GM20000 (cell line): ENCODE results near the gene CENPC.

Source experiments
- DNase-seq: peaks from one replicate; pipeline ENCODE4 v3.0.0; 2012; ENCODE audit warnings: low spot score
- CTCF ChIP-seq: IDR thresholded peaks from 2 replicates; pipeline ENCODE4 v1.5.1; 2012; ENCODE audit warnings: mild to moderate bottlenecking, control low read depth; ENCODE audit errors: extremely low read depth, missing control alignments

The CENPC gene

GRCh38 chr4:67520141-67520540 is 25.2 kb downstream of the CENPC start:
- DNase-seq: no peak

DNA sequence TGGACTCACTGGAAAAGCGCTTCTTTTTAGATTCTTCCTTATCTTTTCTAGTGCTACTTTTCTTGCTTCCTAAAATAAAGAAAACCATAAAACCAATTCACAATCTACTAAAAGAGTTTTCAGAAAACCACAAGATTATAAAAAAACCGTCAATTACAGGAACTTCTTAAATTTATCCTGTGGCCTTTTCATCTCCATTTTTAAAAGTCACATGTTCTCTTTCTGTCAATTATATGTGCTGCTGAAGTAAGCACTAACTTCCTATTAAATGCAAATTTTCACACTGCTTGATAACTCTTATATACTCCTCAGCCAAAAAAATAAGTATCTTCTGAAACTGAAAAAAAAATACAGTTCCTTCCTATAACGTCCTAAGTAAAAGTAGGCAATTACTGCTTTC is 32.8 kb downstream of the CENPC start:
- DNase-seq: no peak
- no peak for TF ChIP-seq CTCF

More at GRCh38 chr4:67520141-67520540, 25.2 kb downstream of the CENPC start:
- TF ChIP-seq CTCF: no peak

DNA sequence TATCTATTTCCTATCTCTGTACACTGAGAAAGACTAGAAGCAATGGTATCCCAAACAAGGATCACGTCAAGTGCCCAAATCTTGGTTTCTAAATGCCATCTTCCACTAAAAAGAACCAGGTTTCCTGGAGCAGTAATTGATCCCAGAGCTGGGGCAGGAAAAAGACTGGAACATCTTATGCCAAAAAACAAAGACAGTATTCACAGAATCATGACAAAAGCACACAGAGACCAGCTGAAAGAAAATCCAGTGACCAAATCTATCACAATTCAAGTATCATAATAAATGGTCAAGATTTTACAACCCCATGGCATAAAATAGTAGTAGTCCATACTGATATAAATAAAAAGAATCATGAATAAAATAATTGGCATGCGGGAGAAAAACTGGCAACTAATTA is 44.9 kb downstream of the CENPC start:
- no peak for DNase-seq
- no peak for TF ChIP-seq CTCF

- TF ChIP-seq CTCF: no peak
- DNase-seq: no peak
Measured at GRCh38 chr4:67499799-67500198, 45.5 kb downstream of the CENPC start.

- no peak for TF ChIP-seq CTCF
- no peak for DNase-seq
Measured at GRCh38 chr4:67483868-67484602, 61.3 kb downstream of the CENPC start.

DNA sequence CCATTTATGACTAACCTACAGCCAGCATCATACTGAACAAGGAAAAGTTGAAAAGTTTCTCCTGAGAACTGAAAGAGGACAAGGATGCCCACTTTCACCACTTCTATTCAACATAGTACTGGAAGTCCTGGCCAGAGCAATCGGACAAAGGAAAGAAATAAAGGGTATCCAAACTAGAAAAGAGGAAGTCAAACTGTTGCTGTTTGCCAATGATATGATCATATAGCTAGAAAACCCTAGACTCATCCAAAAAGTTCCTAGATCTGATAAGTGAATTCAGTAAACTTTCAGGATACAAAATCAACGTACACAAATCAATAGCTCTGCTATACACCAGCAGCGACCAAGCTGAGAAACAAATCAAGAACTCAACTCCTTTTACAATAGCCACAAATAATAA is 64.5 kb downstream of the CENPC start:
- no peak for TF ChIP-seq CTCF
- DNase-seq: no peak

DNA sequence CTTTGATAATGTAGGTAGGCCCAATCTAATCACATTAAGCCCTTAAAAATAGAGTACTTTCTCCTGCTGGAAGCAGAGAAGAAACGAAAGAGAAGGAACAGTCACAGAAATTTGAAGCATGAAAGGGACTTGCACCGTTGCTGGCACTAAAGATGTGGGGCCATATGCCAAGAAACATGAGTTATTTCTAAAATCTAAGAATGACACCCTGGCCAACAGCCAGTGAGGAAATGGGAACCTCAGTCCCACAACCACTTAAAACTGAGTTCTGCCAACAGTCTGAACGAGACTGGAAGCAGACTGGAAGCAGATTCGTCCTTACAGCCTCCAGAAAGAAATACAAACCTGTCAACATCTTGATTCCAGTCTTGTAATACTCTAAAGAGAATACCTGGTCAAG is 70.1 kb downstream of the CENPC start:
- DNase-seq: no peak

More for the DNA sequence above, 70.1 kb downstream of the CENPC start:
- TF ChIP-seq CTCF: no peak
